ENCODE measurements around the gene CD8B.
"Not testable (repeated sequence)": the region's sequence is repeated elsewhere in the genome, so short reads cannot be mapped to it uniquely, and the experiment has no call there.

The CD8B gene

DNA sequence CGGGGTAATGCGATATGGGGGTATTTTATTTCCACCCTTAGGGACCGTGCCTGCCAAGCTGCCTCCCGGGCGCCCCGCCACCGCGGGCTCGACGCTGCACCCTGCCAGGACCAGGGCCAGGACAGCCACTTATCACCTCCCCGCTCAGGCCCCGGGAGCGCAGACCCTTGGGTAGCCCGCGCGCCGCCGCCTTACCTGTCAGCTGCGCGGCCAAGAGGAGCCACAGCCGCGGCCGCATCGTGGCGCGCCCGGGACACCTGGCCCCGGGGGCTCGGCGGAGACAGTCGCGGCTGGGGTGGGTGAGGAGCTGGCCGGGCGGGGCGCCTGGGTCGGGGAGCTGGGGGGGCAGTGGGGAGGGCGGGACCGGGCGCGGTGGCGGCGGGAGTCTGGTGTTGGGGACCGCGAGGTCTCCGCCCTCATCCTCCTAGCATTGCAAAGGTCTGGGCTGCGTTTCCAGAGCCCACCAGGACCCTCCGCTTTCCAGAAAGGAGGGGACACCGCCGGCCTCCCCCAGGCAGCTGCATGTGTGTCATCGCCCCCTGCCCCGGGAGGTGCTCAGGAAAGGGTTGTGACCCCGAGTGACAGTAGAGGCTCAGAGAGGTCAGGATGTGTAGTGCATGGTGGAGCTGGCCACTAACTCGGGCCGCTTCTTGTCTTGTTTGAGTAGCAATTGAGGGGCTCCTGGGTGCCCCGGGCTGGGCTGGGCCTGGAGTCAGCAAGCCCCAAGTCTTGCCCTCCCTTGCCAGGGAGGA, at the start of gene CD8B:
Gene CD8B, minus strand, starts transcription at position 259 of the 752 bp plus-strand sequence. Its CDS starts 21 bp downstream, at position 238.
- DNase-seq: not testable (repeated sequence)

- not testable (repeated sequence) for DNase-seq
Observed at GRCh38 chr2:86905868-86906267, 44.2 kb upstream of the CD8B start.

- DNase-seq: not testable (repeated sequence)
Observed at GRCh38 chr2:86900687-86901086, 39.0 kb upstream of the CD8B start.

DNA sequence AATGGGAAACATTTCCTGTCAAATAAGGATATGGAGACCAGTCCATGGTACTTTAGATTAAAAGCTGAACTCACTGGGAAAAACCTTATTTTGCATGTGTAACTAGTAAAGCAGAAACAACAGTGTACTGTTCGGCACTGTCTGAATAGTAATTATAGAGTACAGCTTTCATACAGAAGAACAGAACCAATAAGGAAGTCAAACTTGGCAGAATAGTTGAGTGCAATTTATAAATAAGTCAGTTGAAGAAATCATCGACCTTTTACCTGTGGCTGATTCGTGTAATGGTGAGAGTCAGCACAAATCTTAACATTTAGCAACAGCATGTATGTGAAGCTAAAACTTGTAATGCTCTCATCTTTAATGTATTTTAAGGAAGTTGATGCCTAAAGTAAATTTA, 24.3 kb upstream of the CD8B start:
- DNase-seq: not testable (repeated sequence)

GRCh38 chr2:86882865-86883264, 21.2 kb upstream of the CD8B start:
- DNase-seq: not testable (repeated sequence)

GRCh38 chr2:86882118-86882665, 20.5 kb upstream of the CD8B start:
- not testable (repeated sequence) for DNase-seq

GRCh38 chr2:86878986-86879385, 17.3 kb upstream of the CD8B start:
- DNase-seq: not testable (repeated sequence)

DNA sequence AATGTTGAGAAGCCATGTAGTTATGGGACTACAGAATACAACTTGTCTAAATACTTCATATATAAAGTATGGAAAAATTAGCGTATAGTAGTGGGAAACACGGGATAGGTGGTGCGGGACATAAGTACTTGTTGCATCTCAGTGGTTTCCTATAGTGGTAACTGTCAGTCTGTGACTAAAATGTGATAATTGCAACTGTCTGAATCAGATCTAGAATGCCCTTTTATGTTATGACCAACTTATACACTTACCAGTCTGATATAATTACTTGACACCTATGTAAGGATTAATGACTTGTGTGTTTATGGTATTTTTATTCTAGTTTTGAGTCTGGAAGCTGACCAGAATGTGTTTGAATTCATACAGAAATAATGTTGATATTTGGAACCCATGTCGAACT, 9.3 kb upstream of the CD8B start:
- not testable (repeated sequence) for DNase-seq

DNA sequence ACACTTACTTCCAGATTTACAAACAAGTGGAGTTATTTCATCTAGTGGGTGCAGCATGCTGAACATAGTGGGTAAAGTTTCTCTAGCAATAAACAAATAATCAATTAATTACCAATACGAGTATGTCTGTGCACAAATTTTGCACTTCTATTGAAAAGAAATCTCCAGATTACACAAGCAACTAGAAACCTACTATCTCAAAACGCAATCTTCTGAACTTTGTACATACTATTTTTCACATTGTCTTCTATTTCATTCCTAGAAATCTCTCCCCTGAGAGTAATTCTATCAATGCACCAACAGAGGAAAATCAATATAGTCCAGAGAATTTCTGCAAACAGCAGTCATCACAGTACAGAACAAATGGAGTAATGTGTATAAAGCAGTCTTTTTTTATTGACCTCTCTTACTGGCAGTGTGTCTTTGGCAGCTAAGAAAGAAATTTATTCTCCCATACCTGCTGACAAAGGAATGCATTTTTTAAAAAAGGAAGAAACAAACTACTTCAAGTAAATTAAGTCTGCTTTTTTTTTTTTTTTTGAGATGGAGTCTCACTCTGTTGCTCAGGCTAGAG, 7.3 kb upstream of the CD8B start:
- not testable (repeated sequence) for DNase-seq

DNA sequence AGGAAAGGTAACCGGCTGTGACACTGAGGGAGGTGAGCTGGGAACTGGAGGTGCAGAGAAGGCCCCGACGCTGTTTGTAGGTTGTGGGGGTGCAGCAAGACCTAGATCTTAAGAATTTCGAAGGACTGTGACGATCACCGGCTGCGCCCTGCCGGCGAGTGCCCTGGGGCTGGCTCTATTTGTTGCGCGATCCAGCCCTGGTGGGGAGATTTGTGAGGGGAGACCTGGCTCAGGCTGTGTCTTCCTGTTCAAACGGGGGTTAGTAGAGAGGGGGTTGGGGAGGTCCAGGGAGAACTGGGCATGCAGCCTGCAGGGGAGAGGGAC, 656 bp upstream of the CD8B start:
- DNase-seq: not testable (repeated sequence)

- not testable (repeated sequence) for DNase-seq
Observed at GRCh38 chr2:86861175-86861574, 511 bp downstream of the CD8B start.

DNA sequence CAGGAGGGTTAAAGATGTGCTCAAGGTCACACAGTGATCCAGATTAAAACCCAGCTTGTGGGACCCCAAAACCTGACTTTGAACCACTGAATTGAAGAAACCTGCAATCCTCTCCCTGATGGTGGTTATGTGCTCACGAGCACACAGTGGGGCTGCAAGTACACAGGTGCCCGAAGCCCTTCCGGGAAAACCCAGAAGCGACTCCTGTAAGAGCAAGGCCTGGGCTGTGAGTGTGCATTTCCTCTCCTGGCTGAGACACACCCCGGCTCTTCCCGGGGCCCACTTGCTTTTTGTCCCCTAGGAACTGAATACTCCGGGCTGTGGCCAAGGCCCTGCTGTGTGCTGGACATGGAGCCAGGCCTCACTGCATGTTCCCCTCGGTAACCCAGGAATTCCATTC, 1.1 kb downstream of the CD8B start:
- DNase-seq: not testable (repeated sequence)

DNA sequence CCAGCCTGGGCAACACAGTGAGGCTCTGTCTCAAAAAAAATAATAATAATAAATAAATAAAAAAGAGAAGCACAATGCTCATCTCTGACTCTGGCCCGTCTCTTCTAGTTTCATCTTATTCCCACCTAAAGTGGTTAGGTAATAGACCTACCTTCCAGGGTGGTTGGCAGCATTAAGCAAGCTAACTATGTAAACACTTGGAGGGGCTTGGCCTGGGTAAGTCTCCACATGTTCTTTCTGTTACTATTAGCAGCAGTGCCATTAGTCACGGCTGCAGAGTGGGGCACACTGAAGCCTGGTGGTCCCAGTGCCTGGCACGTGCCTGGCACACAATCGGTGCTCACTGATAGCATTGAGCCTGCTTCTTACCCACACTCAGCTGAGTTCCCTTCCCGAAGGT, 4.0 kb downstream of the CD8B start:
- DNase-seq: not testable (repeated sequence)

DNA sequence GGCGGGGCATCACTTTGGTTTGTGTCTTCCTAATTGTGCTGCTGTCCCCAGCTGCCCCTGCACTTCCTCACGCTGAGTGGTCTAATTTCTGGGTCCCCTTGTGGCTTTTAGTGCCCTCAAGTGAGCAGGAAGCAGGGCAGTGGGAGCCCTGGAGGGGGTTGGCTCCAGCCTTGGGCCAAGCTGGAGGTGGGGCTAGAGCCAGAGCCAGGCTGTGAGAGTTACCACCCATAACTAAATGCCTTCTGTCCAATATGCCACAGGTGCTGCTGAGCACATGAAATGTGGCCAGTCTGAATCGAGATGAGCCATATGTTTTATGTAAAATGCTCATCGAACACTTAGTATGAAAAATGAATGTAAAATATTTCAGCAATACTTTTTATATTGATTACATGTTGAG, 5.2 kb downstream of the CD8B start:
- not testable (repeated sequence) for DNase-seq

GRCh38 chr2:86855981-86856380, 5.7 kb downstream of the CD8B start:
- not testable (repeated sequence) for DNase-seq

- not testable (repeated sequence) for DNase-seq
Observed at GRCh38 chr2:86851581-86851980, 10.1 kb downstream of the CD8B start.

- DNase-seq: not testable (repeated sequence)
Observed at GRCh38 chr2:86842607-86843234, 19.0 kb downstream of the CD8B start.

GRCh38 chr2:86841330-86841729, 20.4 kb downstream of the CD8B start:
- not testable (repeated sequence) for DNase-seq

- DNase-seq: not testable (repeated sequence)
Observed at GRCh38 chr2:86839871-86840548, 21.7 kb downstream of the CD8B start.

GRCh38 chr2:86839455-86839854, 22.2 kb downstream of the CD8B start:
- not testable (repeated sequence) for DNase-seq

GRCh38 chr2:86837714-86838113, 24.0 kb downstream of the CD8B start:
- not testable (repeated sequence) for DNase-seq

GRCh38 chr2:86836915-86837695, 24.6 kb downstream of the CD8B start:
- DNase-seq: peak; percentile 27

Measured in GOT3 (cell line).